Glomerular visceral epithelial cell (primary cell): ENCODE results near the gene TEX19.

Experiments used
- DNase-seq: peaks from one replicate; pipeline ENCODE4 v3.0.0-alpha.2; 2016; ENCODE audit errors: extremely low spot score

TEX19 gene

GRCh38 chr17:82390860-82391435, 31.9 kb downstream of the TEX19 start:
- DNase-seq = no peak

- DNase-seq = no peak
Observed at GRCh38 chr17:82391496-82392066, 32.5 kb downstream of the TEX19 start.

- no peak for DNase-seq
Observed at GRCh38 chr17:82392209-82392920, 33.3 kb downstream of the TEX19 start.

GRCh38 chr17:82392941-82393340, 33.9 kb downstream of the TEX19 start:
- no peak for DNase-seq

- DNase-seq = peak; percentile 48
Observed at GRCh38 chr17:82394278-82394677, 35.2 kb downstream of the TEX19 start.

- DNase-seq = no peak
Observed at GRCh38 chr17:82396601-82397435, 37.8 kb downstream of the TEX19 start.

- DNase-seq = no peak
Observed at GRCh38 chr17:82397449-82398335, 38.6 kb downstream of the TEX19 start.

GRCh38 chr17:82399041-82399441, 40.0 kb downstream of the TEX19 start:
- no peak for DNase-seq

GRCh38 chr17:82399601-82400101, 40.6 kb downstream of the TEX19 start:
- no peak for DNase-seq

- no peak for DNase-seq
Observed at GRCh38 chr17:82400206-82400605, 41.2 kb downstream of the TEX19 start.

- DNase-seq = no peak
Observed at GRCh38 chr17:82400830-82401229, 41.8 kb downstream of the TEX19 start.

GRCh38 chr17:82402865-82403264, 43.8 kb downstream of the TEX19 start:
- peak; percentile 75 for DNase-seq

- DNase-seq = no peak
Observed at GRCh38 chr17:82403662-82404660, 44.9 kb downstream of the TEX19 start.

- no peak for DNase-seq
Observed at GRCh38 chr17:82405051-82405450, 46.0 kb downstream of the TEX19 start.

GRCh38 chr17:82406131-82406671, 47.2 kb downstream of the TEX19 start:
- no peak for DNase-seq

- DNase-seq = peak; percentile 57
Observed at GRCh38 chr17:82407255-82407654, 48.2 kb downstream of the TEX19 start.

- no peak for DNase-seq
Observed at GRCh38 chr17:82408288-82408937, 49.4 kb downstream of the TEX19 start.

- DNase-seq = no peak
Observed at GRCh38 chr17:82408938-82409318, 49.9 kb downstream of the TEX19 start.
